GM21717 (cell line): Measurements from ENCODE around the gene GIGYF2.
"Not testable (repeated sequence)": the region's sequence is repeated elsewhere in the genome, so short reads cannot be mapped to it uniquely, and the experiment has no call there.

Source experiments
- ATAC-seq: cut with Tn5 transposase; IDR thresholded peaks from one replicate; pipeline ENCODE4 v1.9.1; 2021; ENCODE audit warnings: mild to moderate bottlenecking, moderate library complexity; ENCODE audit not compliant: unreplicated experiment

GIGYF2 gene

GRCh38 chr2:232810444-232810843 lies 113.3 kb downstream of the GIGYF2 start:
- no peak for ATAC-seq

GRCh38 chr2:232815569-232815968 lies 118.4 kb downstream of the GIGYF2 start:
- no peak for ATAC-seq

- ATAC-seq, result no peak
Observed at GRCh38 chr2:232816657-232817056, 119.5 kb downstream of the GIGYF2 start.

GRCh38 chr2:232817756-232818155 lies 120.6 kb downstream of the GIGYF2 start:
- no peak for ATAC-seq

- no peak for ATAC-seq
Observed at GRCh38 chr2:232829988-232830387, 132.9 kb downstream of the GIGYF2 start.

GRCh38 chr2:232831496-232831895 lies 134.4 kb downstream of the GIGYF2 start:
- ATAC-seq, result no peak

GRCh38 chr2:232833830-232834229 lies 136.7 kb downstream of the GIGYF2 start:
- no peak for ATAC-seq

GRCh38 chr2:232835687-232836208 lies 138.6 kb downstream of the GIGYF2 start:
- ATAC-seq, result no peak

- no peak for ATAC-seq
Observed at GRCh38 chr2:232836934-232837333, 139.8 kb downstream of the GIGYF2 start.

GRCh38 chr2:232838406-232838874 lies 141.3 kb downstream of the GIGYF2 start:
- ATAC-seq, result peak; percentile 63

- no peak for ATAC-seq
Observed at GRCh38 chr2:232839411-232840079, 142.4 kb downstream of the GIGYF2 start.

GRCh38 chr2:232842689-232843088 lies 145.6 kb downstream of the GIGYF2 start:
- no peak for ATAC-seq

GRCh38 chr2:232843834-232844233 lies 146.7 kb downstream of the GIGYF2 start:
- no peak for ATAC-seq

- no peak for ATAC-seq
Observed at GRCh38 chr2:232846055-232846454, 148.9 kb downstream of the GIGYF2 start.

GRCh38 chr2:232850039-232850438 lies 152.9 kb downstream of the GIGYF2 start:
- no peak for ATAC-seq

- ATAC-seq, result not testable (repeated sequence)
Observed at GRCh38 chr2:232852081-232852480, 154.9 kb downstream of the GIGYF2 start.

- no peak for ATAC-seq
Observed at GRCh38 chr2:232852676-232853075, 155.5 kb downstream of the GIGYF2 start.

GRCh38 chr2:232854082-232854481 lies 157.0 kb downstream of the GIGYF2 start:
- no peak for ATAC-seq

GRCh38 chr2:232857158-232857563 lies 160.0 kb downstream of the GIGYF2 start:
- no peak for ATAC-seq

GRCh38 chr2:232859385-232859916 lies 162.3 kb downstream of the GIGYF2 start:
- no peak for ATAC-seq

- ATAC-seq, result no peak
Observed at GRCh38 chr2:232860593-232861241, 163.6 kb downstream of the GIGYF2 start.

GRCh38 chr2:232861353-232861752 lies 164.2 kb downstream of the GIGYF2 start:
- no peak for ATAC-seq
